Frontal cortex (tissue), 4 donors: ENCODE results near the gene SLC7A4. TPM values are rescaled to one million over a fixed set of nuclear protein-coding genes. Genes with fewer than 3 reads are reported as not detected.

Experiments used
- DNase-seq, 2 donors: peaks; one replicate each; pipeline ENCODE4 v3.0.0; 2012; ENCODE audit warnings: low spot score in 2 of 2
- FAIRE-seq: peaks from 2 replicates; lab custom pipeline; 2012; peaks lifted over from hg19 to GRCh38; lab: Jason Lieb, UNC
- total RNA-seq: library from RNA; depleted of rRNA; stranded (reverse); fragments of >200 nt; gene quantifications from one replicate; pipeline ENCODE4 v1.2.3, GENCODE V29; 2014
- donor health status: control.
- donor health status: control.
- donor health status: control.

The SLC7A4 gene
- total RNA-seq, 1 donor from 2014 or later: 2.0 TPM

GRCh38 chr22:20991252-20992055 lies 40.9 kb downstream of the SLC7A4 start:
- no peak for DNase-seq
- no peak for FAIRE-seq

GRCh38 chr22:20990184-20991180 lies 41.9 kb downstream of the SLC7A4 start:
- DNase-seq: no peak
- no peak for FAIRE-seq

- FAIRE-seq (no peak), DNase-seq (no peak)
These were observed 42.8 kb downstream of the SLC7A4 start for GRCh38 chr22:20989323-20990138.

- DNase-seq (no peak), FAIRE-seq (no peak)
These were observed 43.6 kb downstream of the SLC7A4 start for GRCh38 chr22:20988573-20989322.

- DNase-seq: no peak
- FAIRE-seq: no peak
These were observed 45.0 kb downstream of the SLC7A4 start for GRCh38 chr22:20987375-20987774.

- DNase-seq: no peak
- no peak for FAIRE-seq
These were observed 46.0 kb downstream of the SLC7A4 start for GRCh38 chr22:20986365-20986764.

- no peak for DNase-seq
- FAIRE-seq: no peak
These were observed 46.6 kb downstream of the SLC7A4 start for GRCh38 chr22:20985720-20986119.

GRCh38 chr22:20983081-20983771 lies 49.1 kb downstream of the SLC7A4 start:
- DNase-seq (no peak), FAIRE-seq (no peak)

- DNase-seq (no peak), FAIRE-seq (no peak)
These were observed 49.8 kb downstream of the SLC7A4 start for GRCh38 chr22:20982563-20982882.

GRCh38 chr22:20981787-20982562 lies 50.4 kb downstream of the SLC7A4 start, which contains the start of gene LZTR1:
TSS of gene LZTR1 (plus strand) at chr22:20982297. CDS start at chr22:20982372, 75 bp downstream.
- DNase-seq: peak; percentile 92 to 93
- FAIRE-seq: no peak

GRCh38 chr22:20980938-20981722 lies 51.2 kb downstream of the SLC7A4 start:
- FAIRE-seq (no peak), DNase-seq (no peak)

- DNase-seq (no peak), FAIRE-seq (no peak)
These were observed 51.8 kb downstream of the SLC7A4 start for GRCh38 chr22:20980523-20980922.

GRCh38 chr22:20979940-20980453 lies 52.4 kb downstream of the SLC7A4 start:
- no peak for FAIRE-seq
- no peak for DNase-seq

GRCh38 chr22:20979243-20979809 lies 53.0 kb downstream of the SLC7A4 start:
- DNase-seq (peak in 1 of 2 donors; percentile 86), FAIRE-seq (no peak)
